NCI-H1694 treated with DMSO at 0.1 percent for 48 hours (cell line): ENCODE measurements around the gene IGSF3.
"Not testable (repeated sequence)": the region's sequence is repeated elsewhere in the genome, so short reads cannot be mapped to it uniquely, and the experiment has no call there.

ENCODE experiments used
- DNase-seq: peaks from one replicate; lab custom pipeline; 2025; lab: John Stamatoyannopoulos, UW

The IGSF3 gene

GRCh38 chr1:116661633-116662032 lies 5.9 kb downstream of the IGSF3 start:
- DNase-seq = no peak

GRCh38 chr1:116658645-116659044 lies 8.9 kb downstream of the IGSF3 start:
- not testable (repeated sequence) for DNase-seq

- not testable (repeated sequence) for DNase-seq
Observed at GRCh38 chr1:116657836-116658235, 9.7 kb downstream of the IGSF3 start.

- DNase-seq = no peak
Observed at GRCh38 chr1:116654351-116654750, 13.2 kb downstream of the IGSF3 start.

GRCh38 chr1:116652598-116652997 lies 14.9 kb downstream of the IGSF3 start:
- DNase-seq = not testable (repeated sequence)

- not testable (repeated sequence) for DNase-seq
Observed at GRCh38 chr1:116650781-116651180, 16.8 kb downstream of the IGSF3 start.

GRCh38 chr1:116649041-116649440 lies 18.5 kb downstream of the IGSF3 start:
- not testable (repeated sequence) for DNase-seq

GRCh38 chr1:116648325-116648724 lies 19.2 kb downstream of the IGSF3 start:
- not testable (repeated sequence) for DNase-seq

GRCh38 chr1:116647186-116647585 lies 20.3 kb downstream of the IGSF3 start:
- DNase-seq = not testable (repeated sequence)

- not testable (repeated sequence) for DNase-seq
Observed at GRCh38 chr1:116646673-116647170, 20.8 kb downstream of the IGSF3 start.

- not testable (repeated sequence) for DNase-seq
Observed at GRCh38 chr1:116645802-116646672, 21.5 kb downstream of the IGSF3 start.

- not testable (repeated sequence) for DNase-seq
Observed at GRCh38 chr1:116644993-116645392, 22.5 kb downstream of the IGSF3 start.

- DNase-seq = not testable (repeated sequence)
Observed at GRCh38 chr1:116644096-116644495, 23.4 kb downstream of the IGSF3 start.

- DNase-seq = not testable (repeated sequence)
Observed at GRCh38 chr1:116643281-116643751, 24.2 kb downstream of the IGSF3 start.

GRCh38 chr1:116642311-116643280 lies 24.9 kb downstream of the IGSF3 start:
- peak; percentile 46 for DNase-seq

GRCh38 chr1:116637583-116637982 lies 29.9 kb downstream of the IGSF3 start:
- not testable (repeated sequence) for DNase-seq

- DNase-seq = not testable (repeated sequence)
Observed at GRCh38 chr1:116636584-116636983, 30.9 kb downstream of the IGSF3 start.

- not testable (repeated sequence) for DNase-seq
Observed at GRCh38 chr1:116634386-116634785, 33.1 kb downstream of the IGSF3 start.

- DNase-seq = not testable (repeated sequence)
Observed at GRCh38 chr1:116631996-116632925, 35.3 kb downstream of the IGSF3 start.

- not testable (repeated sequence) for DNase-seq
Observed at GRCh38 chr1:116631554-116631953, 36.0 kb downstream of the IGSF3 start.

GRCh38 chr1:116630057-116630456 lies 37.5 kb downstream of the IGSF3 start:
- DNase-seq = not testable (repeated sequence)
